ENCODE results near the gene MRM3. TPM values are rescaled to one million over a fixed set of nuclear protein-coding genes. Genes with fewer than 3 reads are reported as not detected.

MRM3 gene
- total RNA-seq, 1 donor from 2014 or later = 21.2 TPM

GRCh38 chr17:797236-797840 is 15.2 kb downstream of the MRM3 start:
- H3K4me3 Mint-ChIP-seq = no peak overlapping the region
- H3K36me3 Mint-ChIP-seq (ENCODE audit: low read depth) = peaks cover 8% of the 10 kb centered on the region
- H3K9me3 Mint-ChIP-seq = no peaks in the 10 kb centered on the region
- peaks cover 9% of the 10 kb centered on the region for H3K4me1 Mint-ChIP-seq
- no peak for TF ChIP-seq CTCF (conservative IDR thresholded peaks at IDR 0.05)
- no peak for DNase-seq (ENCODE audit: low read depth, low spot score)
- H3K27ac Mint-ChIP-seq (ENCODE audit: unreplicated experiment) = no peak overlapping the region
- no peaks in the 10 kb centered on the region for H3K27me3 Mint-ChIP-seq (ENCODE audit: low read depth)

- Mint-ChIP-seq H3K4me1 (peaks cover 11% of the 10 kb centered on the region), H3K9me3 (no peaks in the 10 kb centered on the region), H3K27me3 (ENCODE audit: low read depth) (no peaks in the 10 kb centered on the region), H3K4me3 (no peak overlapping the region), H3K27ac (ENCODE audit: unreplicated experiment) (no peak overlapping the region), H3K36me3 (ENCODE audit: low read depth) (peaks cover 6% of the 10 kb centered on the region)
- no peak for DNase-seq (ENCODE audit: low read depth, low spot score)
- TF ChIP-seq CTCF (conservative IDR thresholded peaks at IDR 0.05) = no peak
These were observed 16.1 kb downstream of the MRM3 start for GRCh38 chr17:798246-798645.

- Mint-ChIP-seq H3K36me3 (ENCODE audit: low read depth) (peaks cover 6% of the 10 kb centered on the region), H3K4me3 (no peak overlapping the region), H3K9me3 (no peaks in the 10 kb centered on the region), H3K4me1 (peaks cover 21% of the 10 kb centered on the region), H3K27ac (ENCODE audit: unreplicated experiment) (no peak overlapping the region), H3K27me3 (ENCODE audit: low read depth) (no peaks in the 10 kb centered on the region)
- no peak for DNase-seq (ENCODE audit: low read depth, low spot score)
- no peak for TF ChIP-seq CTCF (conservative IDR thresholded peaks at IDR 0.05)
These were observed 17.1 kb downstream of the MRM3 start for GRCh38 chr17:799261-799660.

GRCh38 chr17:800446-801242 is 18.5 kb downstream of the MRM3 start:
- Mint-ChIP-seq H3K27ac (ENCODE audit: unreplicated experiment) (peak overlapping the region; percentile 12), H3K4me3 (peak overlapping the region; percentile 51), H3K27me3 (ENCODE audit: low read depth) (no peaks in the 10 kb centered on the region), H3K4me1 (peaks cover 23% of the 10 kb centered on the region), H3K9me3 (no peaks in the 10 kb centered on the region), H3K36me3 (ENCODE audit: low read depth) (peaks cover 6% of the 10 kb centered on the region)
- TF ChIP-seq CTCF (conservative IDR thresholded peaks at IDR 0.05) = no peak
- no peak for DNase-seq (ENCODE audit: low read depth, low spot score)

GRCh38 chr17:801660-802059 is 19.5 kb downstream of the MRM3 start:
- no peaks in the 10 kb centered on the region for H3K27me3 Mint-ChIP-seq (ENCODE audit: low read depth)
- no peak for DNase-seq (ENCODE audit: low read depth, low spot score)
- no peak overlapping the region for H3K27ac Mint-ChIP-seq (ENCODE audit: unreplicated experiment)
- no peak for TF ChIP-seq CTCF (conservative IDR thresholded peaks at IDR 0.05)
- peaks cover 5% of the 10 kb centered on the region for H3K36me3 Mint-ChIP-seq (ENCODE audit: low read depth)
- H3K4me1 Mint-ChIP-seq = peaks cover 26% of the 10 kb centered on the region
- peak overlapping the region; percentile 54 for H3K4me3 Mint-ChIP-seq
- no peaks in the 10 kb centered on the region for H3K9me3 Mint-ChIP-seq
